PC-3 (cell line): ENCODE measurements around the gene ALDH7A1. TPM values are rescaled to one million over a fixed set of nuclear protein-coding genes. Genes with fewer than 3 reads are reported as not detected.

Experiments used
- ATAC-seq: fragments of 200-7000 bp; cut with Tn5 transposase; 2 replicates; pipeline ENCODE4 v1.9.1; 2020; ENCODE audit warnings: mild to moderate bottlenecking, moderate library complexity
- BruUV-seq: library from RNA; stranded (reverse); fragments of 400-500 nt; replicated peaks from 2 replicates; lab custom pipeline; 2021; lab: Mats Ljungman, UMichigan
- CTCF ChIA-PET: fragments of 300-600 bp; sonication (Branson Sonifier 250); formaldehyde crosslinking; loops from one replicate; lab custom pipeline; 2022; ENCODE audit warnings: antibody characterized with exemption; lab: Charles Lee
- POLR2A ChIA-PET: fragments of 300-600 bp; sonication (Branson Sonifier 250); formaldehyde crosslinking; loops from one replicate; lab custom pipeline; 2022; ENCODE audit warnings: antibody characterized with exemption; ENCODE audit not compliant: unreplicated experiment; lab: Charles Lee
- DNase-seq: peaks from one replicate; pipeline ENCODE4 v3.0.0-alpha.2; 2015
- H2AFZ ChIP-seq: fragments of 300-600 bp; sonication (generic); 2 replicates; pipeline ENCODE4 v1.6.0; 2016; ENCODE audit warnings: antibody characterized with exemption, low read length
- H3F3A ChIP-seq: fragments of 300-600 bp; sonication (generic); one replicate; pipeline ENCODE4 v1.6.0; 2017; ENCODE audit warnings: antibody characterized with exemption, low read length, control low read depth, mild to moderate bottlenecking; ENCODE audit not compliant: unreplicated experiment
- H3K27ac ChIP-seq: fragments of 300-600 bp; sonication (generic); 2 replicates; pipeline ENCODE4 v1.5.1; 2016; ENCODE audit warnings: mild to moderate bottlenecking, low read length
- H3K27me3 ChIP-seq: fragments of 300-600 bp; sonication (generic); 2 replicates; pipeline ENCODE4 v1.6.1; 2016; ENCODE audit warnings: low read length, mixed read lengths
- H3K36me3 ChIP-seq: fragments of 300-600 bp; sonication (generic); 2 replicates; pipeline ENCODE4 v1.6.1; 2016; ENCODE audit warnings: low read depth, mixed run types, low read length, mixed read lengths
- H3K4me1 ChIP-seq: fragments of 300-600 bp; sonication (generic); 2 replicates; pipeline ENCODE4 v1.5.1; 2016; ENCODE audit warnings: low read length; ENCODE audit not compliant: insufficient read depth
- H3K4me2 ChIP-seq: fragments of 300-600 bp; sonication (generic); 2 replicates; pipeline ENCODE4 v1.6.0; 2016; ENCODE audit warnings: low read length
- H3K4me3 ChIP-seq: fragments of 300-600 bp; sonication (generic); 2 replicates; pipeline ENCODE4 v1.5.1; 2016; ENCODE audit warnings: mild to moderate bottlenecking, low read length, mixed read lengths
- H3K79me2 ChIP-seq: fragments of 300-600 bp; sonication (generic); 2 replicates; pipeline ENCODE4 v1.6.1; 2017; ENCODE audit warnings: low read length, mixed read lengths
- H3K9ac ChIP-seq: fragments of 300-600 bp; sonication (generic); 2 replicates; pipeline ENCODE4 v1.6.0; 2016; ENCODE audit warnings: mild to moderate bottlenecking, low read length
- H3K9me2 ChIP-seq: fragments of 300-600 bp; sonication (generic); replicated peaks from 2 replicates; pipeline ENCODE4 v1.6.1; 2016; ENCODE audit warnings: mixed run types, low read length, mixed read lengths
- H3K9me3 ChIP-seq: fragments of 300-600 bp; sonication (generic); 2 replicates; pipeline ENCODE4 v1.6.1; 2016; ENCODE audit warnings: low read length, mixed read lengths
- H4K20me1 ChIP-seq: fragments of 300-600 bp; sonication (generic); 2 replicates; pipeline ENCODE4 v1.6.1; 2016; ENCODE audit warnings: low read length, mixed read lengths
- EZH2 ChIP-seq: fragments of 300-600 bp; sonication (generic); IDR thresholded peaks from one replicate; pipeline ENCODE4 v1.6.1; 2017; ENCODE audit warnings: antibody characterized with exemption, mild to moderate bottlenecking, low read length; ENCODE audit not compliant: unreplicated experiment
- EZH2phosphoT487 ChIP-seq: fragments of 300-600 bp; sonication (generic); IDR thresholded peaks from 2 replicates; pipeline ENCODE4 v1.6.1; 2018; ENCODE audit warnings: mild to moderate bottlenecking, antibody characterized with exemption, low read length, borderline replicate concordance
- intact Hi-C: fragments of 100-400 bp; cut with micrococcal nuclease; formaldehyde crosslinking; loops from 2 replicates; pipeline ENCODE4 v1.9.0; 2023
- total RNA-seq: library from RNA; depleted of rRNA; stranded (reverse); fragments of >200 nt; gene quantifications from 2 replicates; pipeline ENCODE4 v1.2.3, GENCODE V29; 2014
- TF ChIP-seq, protein P1 (sequence below): fragments of 300-600 bp; sonication (generic); conservative IDR thresholded peaks from 2 replicates; pipeline ENCODE4 v1.5.1; 2017; ENCODE audit warnings: antibody characterized with exemption, low read depth, mild to moderate bottlenecking, low read length

The ALDH7A1 gene
- total RNA-seq, 1 experiment from 2014 or later, result 45.9 TPM

DNA sequence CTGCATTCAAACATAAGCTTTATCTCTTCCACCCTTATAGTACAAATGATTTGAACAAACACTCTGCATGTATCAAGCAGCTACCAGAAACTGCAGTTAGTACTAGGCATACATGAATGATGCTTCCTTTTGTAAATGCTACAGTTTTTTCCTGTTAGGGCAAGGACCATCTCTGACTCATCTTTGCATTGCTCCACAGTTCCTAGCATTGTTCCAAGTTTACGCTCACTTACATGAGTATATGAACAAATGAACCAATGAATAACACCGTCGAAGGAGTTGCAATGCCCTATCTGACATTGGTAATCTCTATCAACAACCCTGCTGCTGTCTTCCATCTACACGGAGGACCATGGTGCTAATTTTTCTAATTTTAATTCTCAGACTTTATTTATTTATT, 2.1 kb upstream of the ALDH7A1 start:
- ATAC-seq (peak; percentile 14), DNase-seq (peak; percentile 78)
- Histone ChIP-seq H3K9ac (no peak overlapping the region), H3K9me2 (no peaks in the 10 kb centered on the region), H3K27ac (0 out of 2 replicates have a peak overlapping the region, but pooled peaks have one; percentile 5), H3F3A (peaks cover 3% of the 10 kb centered on the region), H3K4me3 (no peak overlapping the region), H3K4me2 (peak overlapping the region; percentile 49), H2AFZ (no peak overlapping the region), H4K20me1 (0 out of 2 replicates have a peak, but pooled peaks cover 4% of the 10 kb centered on the region), H3K4me1 (peaks cover 21% of the 10 kb centered on the region), H3K36me3 (peaks cover 3% of the 10 kb centered on the region), H3K9me3 (no peaks in the 10 kb centered on the region), H3K79me2 (peaks cover 42% of the 10 kb centered on the region), H3K27me3 (no peaks in the 10 kb centered on the region)
- intact Hi-C loops, result loop anchor here (5.0 to 10.0 kb wide), 2 partner anchors 55 to 172 kb away; partner anchors contain the start of gene GRAMD2B
- ChIA-PET POLR2A (no interaction called here), CTCF (no interaction called here)
- BruUV-seq, result no TSS peak
- TF ChIP-seq EZH2phosphoT487 (no peak), EZH2 (no peak)
- TF ChIP-seq, protein P1, sequence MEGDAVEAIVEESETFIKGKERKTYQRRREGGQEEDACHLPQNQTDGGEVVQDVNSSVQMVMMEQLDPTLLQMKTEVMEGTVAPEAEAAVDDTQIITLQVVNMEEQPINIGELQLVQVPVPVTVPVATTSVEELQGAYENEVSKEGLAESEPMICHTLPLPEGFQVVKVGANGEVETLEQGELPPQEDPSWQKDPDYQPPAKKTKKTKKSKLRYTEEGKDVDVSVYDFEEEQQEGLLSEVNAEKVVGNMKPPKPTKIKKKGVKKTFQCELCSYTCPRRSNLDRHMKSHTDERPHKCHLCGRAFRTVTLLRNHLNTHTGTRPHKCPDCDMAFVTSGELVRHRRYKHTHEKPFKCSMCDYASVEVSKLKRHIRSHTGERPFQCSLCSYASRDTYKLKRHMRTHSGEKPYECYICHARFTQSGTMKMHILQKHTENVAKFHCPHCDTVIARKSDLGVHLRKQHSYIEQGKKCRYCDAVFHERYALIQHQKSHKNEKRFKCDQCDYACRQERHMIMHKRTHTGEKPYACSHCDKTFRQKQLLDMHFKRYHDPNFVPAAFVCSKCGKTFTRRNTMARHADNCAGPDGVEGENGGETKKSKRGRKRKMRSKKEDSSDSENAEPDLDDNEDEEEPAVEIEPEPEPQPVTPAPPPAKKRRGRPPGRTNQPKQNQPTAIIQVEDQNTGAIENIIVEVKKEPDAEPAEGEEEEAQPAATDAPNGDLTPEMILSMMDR, result no peak

DNA sequence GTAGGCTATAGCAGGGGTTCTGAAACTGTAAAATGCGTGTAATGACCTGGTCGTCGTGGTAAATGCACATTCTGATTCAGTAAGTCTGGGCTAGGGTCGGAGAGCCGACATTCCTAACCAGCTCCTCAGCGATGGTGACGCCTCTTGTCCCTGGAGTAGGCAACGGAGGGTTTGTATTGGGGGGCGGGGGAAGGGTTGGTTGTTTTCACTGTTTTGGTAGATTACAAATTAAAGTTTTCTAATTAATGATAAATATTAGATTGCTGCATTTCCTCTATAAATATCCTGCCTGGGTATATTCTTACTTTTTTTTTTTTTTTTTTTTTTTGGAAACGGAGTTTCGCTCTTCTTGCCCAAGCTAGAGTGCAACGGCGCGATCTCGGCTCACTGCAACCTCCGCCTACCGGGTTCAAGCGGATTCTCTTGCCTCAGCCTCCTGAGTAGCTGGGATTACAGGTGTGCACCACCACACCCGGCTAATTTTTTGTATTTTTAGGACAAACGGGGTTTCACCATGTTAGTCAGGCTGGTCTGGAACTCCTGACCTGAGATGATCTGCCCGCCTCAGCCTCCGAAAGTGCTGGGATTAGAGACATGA, 566 bp upstream of the ALDH7A1 start:
- DNase-seq (no peak), ATAC-seq (no peak)
- BruUV-seq, result no TSS peak
- 0 out of 2 replicates have a peak overlapping the region, but pooled peaks have one; percentile 5 for H3K9ac ChIP-seq
- peaks cover 3% of the 10 kb centered on the region for H3F3A ChIP-seq
- H3K79me2 ChIP-seq, result peaks cover 36% of the 10 kb centered on the region
- H2AFZ ChIP-seq, result peak overlapping the region; percentile 89
- ChIA-PET CTCF (interaction anchor here (0.5 to 1.2 kb wide), 2 partner anchors 47 to 57 kb away, joined by 7 to 8 read pairs; no protein-coding TSS in a partner anchor), POLR2A (interaction anchor here (0.5 kb wide), 1 partner anchor 29 kb away, joined by 4 read pairs; no protein-coding TSS in a partner anchor)
- H3K4me2 ChIP-seq, result peak overlapping the region; percentile 88
- H3K9me3 ChIP-seq, result no peaks in the 10 kb centered on the region
- intact Hi-C loops, result loop anchor here (1.0 to 10.0 kb wide), 4 partner anchors 53 to 256 kb away; partner anchors contain the start of gene GRAMD2B
- peak overlapping the region; percentile 76 for H3K4me3 ChIP-seq
- H3K36me3 ChIP-seq, result peaks cover 3% of the 10 kb centered on the region
- H4K20me1 ChIP-seq, result no peaks in the 10 kb centered on the region
- no peaks in the 10 kb centered on the region for H3K9me2 ChIP-seq
- TF ChIP-seq, protein P1, result no peak
- TF ChIP-seq EZH2 (no peak), EZH2phosphoT487 (no peak)
- no peak overlapping the region for H3K27ac ChIP-seq
- no peaks in the 10 kb centered on the region for H3K27me3 ChIP-seq
- peaks cover 21% of the 10 kb centered on the region for H3K4me1 ChIP-seq

DNA sequence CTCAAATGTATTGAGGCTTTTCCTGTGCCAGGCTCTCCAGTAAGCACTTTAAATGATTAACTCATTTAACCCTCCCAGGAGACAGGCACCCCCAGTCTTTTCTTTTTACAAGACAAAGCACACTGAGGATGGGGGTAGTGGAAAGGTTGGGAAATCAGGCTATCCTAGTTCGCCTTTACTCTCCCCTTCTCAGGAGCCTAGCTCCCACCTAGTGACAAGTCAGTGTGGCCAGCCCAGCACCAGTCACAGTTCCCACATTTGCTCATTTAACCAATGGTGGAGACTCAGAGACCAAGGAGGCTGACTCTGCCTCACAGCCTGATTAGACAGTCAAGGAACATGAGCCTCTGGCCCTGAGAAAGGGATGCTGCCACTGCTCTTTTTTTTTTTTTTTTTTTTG, 3.5 kb downstream of the ALDH7A1 start:
- Histone ChIP-seq H3K9me3 (no peaks in the 10 kb centered on the region), H4K20me1 (no peaks in the 10 kb centered on the region), H3K4me2 (no peak overlapping the region), H3K27me3 (no peaks in the 10 kb centered on the region), H2AFZ (no peak overlapping the region), H3K4me3 (no peak overlapping the region), H3K9ac (no peak overlapping the region), H3K27ac (no peak overlapping the region), H3K79me2 (peaks cover 36% of the 10 kb centered on the region), H3K9me2 (no peaks in the 10 kb centered on the region), H3K36me3 (peaks cover 3% of the 10 kb centered on the region), H3K4me1 (0 out of 2 replicates have a peak, but pooled peaks cover 5% of the 10 kb centered on the region), H3F3A (no peaks in the 10 kb centered on the region)
- no TSS peak for BruUV-seq
- no peak for ATAC-seq
- no peak for DNase-seq
- CTCF ChIA-PET, result no interaction called here
- POLR2A ChIA-PET, result no interaction called here
- TF ChIP-seq, protein P1, result no peak
- TF ChIP-seq EZH2, result no peak
- no peak for TF ChIP-seq EZH2phosphoT487
- intact Hi-C loops, result loop anchor here (10.0 kb wide), 1 partner anchor 167 kb away; the partner anchor contains the start of gene GRAMD2B
